ENCODE results near the gene PLAC1. TPM values are rescaled to one million over a fixed set of nuclear protein-coding genes. Genes with fewer than 3 reads are reported as not detected.

PLAC1 gene
- polyA plus RNA-seq, 1 donor = 0.04 TPM

- no CpG with 5 or more reads among the region's 2 CpGs for WGBS (ENCODE audit: insufficient coverage, low lambda C conversion rate)
- Histone ChIP-seq H3K4me3 (ENCODE audit: low read length) (no peak overlapping the region), H3K9me3 (ENCODE audit: control insufficient read depth, low read depth, low read length) (no peaks in the 10 kb centered on the region), H3K27me3 (ENCODE audit: control insufficient read depth, insufficient read depth, low read length) (no peaks in the 10 kb centered on the region), H3K27ac (ENCODE audit: low read length) (no peak overlapping the region), H3K36me3 (ENCODE audit: control insufficient read depth, insufficient read depth, low read length) (no peaks in the 10 kb centered on the region), H3K4me1 (ENCODE audit: control insufficient read depth, insufficient read depth, low read length) (no peaks in the 10 kb centered on the region)
- DNase-seq = no peak
Observed at GRCh38 chrX:134633394-134633793, 24.9 kb downstream of the PLAC1 start.

- no peak for DNase-seq
- no CpG with 5 or more reads among the region's 3 CpGs for WGBS (ENCODE audit: insufficient coverage, low lambda C conversion rate)
- Histone ChIP-seq H3K36me3 (ENCODE audit: control insufficient read depth, insufficient read depth, low read length) (no peaks in the 10 kb centered on the region), H3K4me1 (ENCODE audit: control insufficient read depth, insufficient read depth, low read length) (no peaks in the 10 kb centered on the region), H3K27ac (ENCODE audit: low read length) (no peak overlapping the region), H3K9me3 (ENCODE audit: control insufficient read depth, low read depth, low read length) (no peaks in the 10 kb centered on the region), H3K4me3 (ENCODE audit: low read length) (no peak overlapping the region), H3K27me3 (ENCODE audit: control insufficient read depth, insufficient read depth, low read length) (no peaks in the 10 kb centered on the region)
Observed at GRCh38 chrX:134632355-134632754, 25.9 kb downstream of the PLAC1 start.

GRCh38 chrX:134631426-134632346, 26.6 kb downstream of the PLAC1 start:
- H3K27me3 ChIP-seq (ENCODE audit: control insufficient read depth, insufficient read depth, low read length) = no peaks in the 10 kb centered on the region
- H3K4me1 ChIP-seq (ENCODE audit: control insufficient read depth, insufficient read depth, low read length) = no peaks in the 10 kb centered on the region
- DNase-seq = no peak
- no peaks in the 10 kb centered on the region for H3K9me3 ChIP-seq (ENCODE audit: control insufficient read depth, low read depth, low read length)
- H3K4me3 ChIP-seq (ENCODE audit: low read length) = no peak overlapping the region
- no peak overlapping the region for H3K27ac ChIP-seq (ENCODE audit: low read length)
- H3K36me3 ChIP-seq (ENCODE audit: control insufficient read depth, insufficient read depth, low read length) = no peaks in the 10 kb centered on the region
- WGBS (ENCODE audit: insufficient coverage, low lambda C conversion rate) = no CpG with 5 or more reads among the region's 9 CpGs

- WGBS (ENCODE audit: insufficient coverage, low lambda C conversion rate) = no CpG with 5 or more reads among the region's 1 CpG
- Histone ChIP-seq H3K36me3 (ENCODE audit: control insufficient read depth, insufficient read depth, low read length) (no peaks in the 10 kb centered on the region), H3K27ac (ENCODE audit: low read length) (no peak overlapping the region), H3K9me3 (ENCODE audit: control insufficient read depth, low read depth, low read length) (no peaks in the 10 kb centered on the region), H3K4me1 (ENCODE audit: control insufficient read depth, insufficient read depth, low read length) (no peaks in the 10 kb centered on the region), H3K27me3 (ENCODE audit: control insufficient read depth, insufficient read depth, low read length) (no peaks in the 10 kb centered on the region), H3K4me3 (ENCODE audit: low read length) (no peak overlapping the region)
- no peak for DNase-seq
Observed at GRCh38 chrX:134628663-134629062, 29.6 kb downstream of the PLAC1 start.

GRCh38 chrX:134626434-134626833, 31.8 kb downstream of the PLAC1 start:
- Histone ChIP-seq H3K36me3 (ENCODE audit: control insufficient read depth, insufficient read depth, low read length) (no peaks in the 10 kb centered on the region), H3K27me3 (ENCODE audit: control insufficient read depth, insufficient read depth, low read length) (no peaks in the 10 kb centered on the region), H3K4me1 (ENCODE audit: control insufficient read depth, insufficient read depth, low read length) (no peaks in the 10 kb centered on the region), H3K27ac (ENCODE audit: low read length) (no peak overlapping the region), H3K9me3 (ENCODE audit: control insufficient read depth, low read depth, low read length) (no peaks in the 10 kb centered on the region), H3K4me3 (ENCODE audit: low read length) (no peak overlapping the region)
- no peak for DNase-seq

GRCh38 chrX:134625315-134625718, 33.0 kb downstream of the PLAC1 start:
- Histone ChIP-seq H3K4me3 (ENCODE audit: low read length) (no peak overlapping the region), H3K27ac (ENCODE audit: low read length) (no peak overlapping the region), H3K27me3 (ENCODE audit: control insufficient read depth, insufficient read depth, low read length) (no peaks in the 10 kb centered on the region), H3K9me3 (ENCODE audit: control insufficient read depth, low read depth, low read length) (no peaks in the 10 kb centered on the region), H3K36me3 (ENCODE audit: control insufficient read depth, insufficient read depth, low read length) (no peaks in the 10 kb centered on the region), H3K4me1 (ENCODE audit: control insufficient read depth, insufficient read depth, low read length) (no peaks in the 10 kb centered on the region)
- no peak for DNase-seq
- no CpG with 5 or more reads among the region's 3 CpGs for WGBS (ENCODE audit: insufficient coverage, low lambda C conversion rate)

- H3K27ac ChIP-seq (ENCODE audit: low read length) = no peak overlapping the region
- H3K36me3 ChIP-seq (ENCODE audit: control insufficient read depth, insufficient read depth, low read length) = no peaks in the 10 kb centered on the region
- H3K9me3 ChIP-seq (ENCODE audit: control insufficient read depth, low read depth, low read length) = no peaks in the 10 kb centered on the region
- no peaks in the 10 kb centered on the region for H3K4me1 ChIP-seq (ENCODE audit: control insufficient read depth, insufficient read depth, low read length)
- H3K4me3 ChIP-seq (ENCODE audit: low read length) = no peak overlapping the region
- no CpG with 5 or more reads among the region's 3 CpGs for WGBS (ENCODE audit: insufficient coverage, low lambda C conversion rate)
- no peak for DNase-seq
- H3K27me3 ChIP-seq (ENCODE audit: control insufficient read depth, insufficient read depth, low read length) = no peaks in the 10 kb centered on the region
Observed at GRCh38 chrX:134624046-134624430, 34.2 kb downstream of the PLAC1 start.

GRCh38 chrX:134623293-134624045, 34.8 kb downstream of the PLAC1 start:
- Histone ChIP-seq H3K9me3 (ENCODE audit: control insufficient read depth, low read depth, low read length) (no peaks in the 10 kb centered on the region), H3K27me3 (ENCODE audit: control insufficient read depth, insufficient read depth, low read length) (no peaks in the 10 kb centered on the region), H3K27ac (ENCODE audit: low read length) (no peak overlapping the region), H3K4me3 (ENCODE audit: low read length) (no peak overlapping the region), H3K4me1 (ENCODE audit: control insufficient read depth, insufficient read depth, low read length) (no peaks in the 10 kb centered on the region), H3K36me3 (ENCODE audit: control insufficient read depth, insufficient read depth, low read length) (no peaks in the 10 kb centered on the region)
- DNase-seq = no peak
- no CpG with 5 or more reads among the region's 10 CpGs for WGBS (ENCODE audit: insufficient coverage, low lambda C conversion rate)

- Histone ChIP-seq H3K27ac (ENCODE audit: low read length) (no peak overlapping the region), H3K9me3 (ENCODE audit: control insufficient read depth, low read depth, low read length) (no peaks in the 10 kb centered on the region), H3K36me3 (ENCODE audit: control insufficient read depth, insufficient read depth, low read length) (no peaks in the 10 kb centered on the region), H3K4me1 (ENCODE audit: control insufficient read depth, insufficient read depth, low read length) (no peaks in the 10 kb centered on the region), H3K4me3 (ENCODE audit: low read length) (no peak overlapping the region), H3K27me3 (ENCODE audit: control insufficient read depth, insufficient read depth, low read length) (no peaks in the 10 kb centered on the region)
- DNase-seq = no peak
- no CpG with 5 or more reads among the region's 2 CpGs for WGBS (ENCODE audit: insufficient coverage, low lambda C conversion rate)
Observed at GRCh38 chrX:134622813-134623185, 35.5 kb downstream of the PLAC1 start.

GRCh38 chrX:134622056-134622812, 36.0 kb downstream of the PLAC1 start:
- Histone ChIP-seq H3K9me3 (ENCODE audit: control insufficient read depth, low read depth, low read length) (no peaks in the 10 kb centered on the region), H3K4me1 (ENCODE audit: control insufficient read depth, insufficient read depth, low read length) (no peaks in the 10 kb centered on the region), H3K27ac (ENCODE audit: low read length) (peak overlapping the region; percentile 12), H3K4me3 (ENCODE audit: low read length) (no peak overlapping the region), H3K36me3 (ENCODE audit: control insufficient read depth, insufficient read depth, low read length) (no peaks in the 10 kb centered on the region), H3K27me3 (ENCODE audit: control insufficient read depth, insufficient read depth, low read length) (no peaks in the 10 kb centered on the region)
- DNase-seq = peak in 1 of 2 donors; percentile 6
- no CpG with 5 or more reads among the region's 6 CpGs for WGBS (ENCODE audit: insufficient coverage, low lambda C conversion rate)

Measured in large intestine (tissue), 3 donors.